Fibroblast of pulmonary artery (primary cell): ENCODE results near the gene ROBO1.
A peak's percentile ranks its signal among the peaks of the same experiment; 100 is the strongest.

Source experiments
- DNase-seq: peaks from one replicate; pipeline ENCODE4 v3.0.0-alpha.2; 2010; ENCODE audit warnings: low read depth
- H3K4me3 ChIP-seq: replicated peaks from 2 replicates; pipeline ENCODE4 v1.5.1; 2011; ENCODE audit warnings: low read depth, mild to moderate bottlenecking, control low read depth, low read length, moderate library complexity
- TF ChIP-seq, protein P1 (sequence below): IDR thresholded peaks from 2 replicates; pipeline ENCODE4 v1.5.1; 2011; ENCODE audit warnings: mild to moderate bottlenecking, control low read depth, low read length, inconsistent platforms; ENCODE audit errors: missing control alignments

Gene ROBO1

DNA sequence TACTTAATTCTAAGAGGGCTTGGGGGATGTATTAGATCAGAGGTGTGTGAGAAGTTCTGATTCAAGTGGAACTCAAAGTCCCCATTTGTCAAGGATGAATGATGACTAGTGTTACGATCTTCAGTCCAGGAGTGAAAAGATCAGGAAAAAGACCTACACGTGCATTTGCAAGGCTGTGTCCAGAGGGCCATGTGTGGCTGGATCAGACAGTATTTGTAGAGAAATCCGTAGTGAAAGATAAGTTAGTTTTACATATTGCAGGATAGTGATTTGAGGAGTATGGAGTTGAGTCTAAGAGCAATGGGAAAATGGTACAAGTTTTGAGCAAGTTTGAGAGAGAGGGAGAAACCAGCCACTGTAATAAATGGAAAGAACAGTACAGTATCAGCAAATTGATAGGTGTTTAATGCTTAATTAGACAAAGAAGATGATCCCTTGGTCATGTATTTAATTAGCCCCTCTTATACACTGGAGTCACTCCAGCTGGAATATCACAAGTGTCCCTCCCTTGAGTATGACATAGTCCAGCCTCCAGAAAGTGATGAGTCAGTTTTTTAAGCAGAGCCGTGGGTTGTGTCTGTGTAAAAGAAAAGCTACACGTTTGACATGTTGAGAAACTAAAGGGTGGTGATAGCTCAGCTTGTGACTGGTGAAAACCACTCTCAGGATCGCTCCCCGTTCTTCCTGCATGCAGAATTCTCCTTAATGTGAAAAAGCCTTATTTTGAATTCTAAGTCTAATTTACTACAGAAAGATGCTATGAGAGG is 348.8 kb downstream of the ROBO1 start:
- DNase-seq: peak; percentile 43
- H3K4me3 ChIP-seq: no peak overlapping the region
- TF ChIP-seq, protein P1, sequence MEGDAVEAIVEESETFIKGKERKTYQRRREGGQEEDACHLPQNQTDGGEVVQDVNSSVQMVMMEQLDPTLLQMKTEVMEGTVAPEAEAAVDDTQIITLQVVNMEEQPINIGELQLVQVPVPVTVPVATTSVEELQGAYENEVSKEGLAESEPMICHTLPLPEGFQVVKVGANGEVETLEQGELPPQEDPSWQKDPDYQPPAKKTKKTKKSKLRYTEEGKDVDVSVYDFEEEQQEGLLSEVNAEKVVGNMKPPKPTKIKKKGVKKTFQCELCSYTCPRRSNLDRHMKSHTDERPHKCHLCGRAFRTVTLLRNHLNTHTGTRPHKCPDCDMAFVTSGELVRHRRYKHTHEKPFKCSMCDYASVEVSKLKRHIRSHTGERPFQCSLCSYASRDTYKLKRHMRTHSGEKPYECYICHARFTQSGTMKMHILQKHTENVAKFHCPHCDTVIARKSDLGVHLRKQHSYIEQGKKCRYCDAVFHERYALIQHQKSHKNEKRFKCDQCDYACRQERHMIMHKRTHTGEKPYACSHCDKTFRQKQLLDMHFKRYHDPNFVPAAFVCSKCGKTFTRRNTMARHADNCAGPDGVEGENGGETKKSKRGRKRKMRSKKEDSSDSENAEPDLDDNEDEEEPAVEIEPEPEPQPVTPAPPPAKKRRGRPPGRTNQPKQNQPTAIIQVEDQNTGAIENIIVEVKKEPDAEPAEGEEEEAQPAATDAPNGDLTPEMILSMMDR: no peak

DNA sequence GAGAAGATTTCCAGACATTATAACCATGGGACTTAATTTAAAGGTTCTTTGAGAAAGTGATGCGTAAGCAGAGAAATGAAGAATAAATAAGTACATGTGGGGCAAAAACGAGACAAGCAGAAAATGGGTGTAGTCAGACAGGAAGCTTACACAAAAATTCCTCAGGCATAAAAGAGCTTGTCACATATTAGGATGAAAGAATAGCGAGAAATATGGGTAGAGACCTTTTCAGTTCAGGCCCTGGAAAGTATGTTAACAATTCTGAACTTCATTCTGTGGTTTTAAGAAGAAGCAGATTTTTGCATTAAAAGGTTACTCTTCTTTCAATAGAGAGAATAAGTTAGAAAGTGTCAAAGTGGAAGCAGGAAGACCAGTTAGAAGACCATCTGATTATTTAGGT is 352.4 kb downstream of the ROBO1 start:
- no peak overlapping the region for H3K4me3 ChIP-seq
- peak; percentile 19 for DNase-seq
- TF ChIP-seq, protein P1: no peak

DNA sequence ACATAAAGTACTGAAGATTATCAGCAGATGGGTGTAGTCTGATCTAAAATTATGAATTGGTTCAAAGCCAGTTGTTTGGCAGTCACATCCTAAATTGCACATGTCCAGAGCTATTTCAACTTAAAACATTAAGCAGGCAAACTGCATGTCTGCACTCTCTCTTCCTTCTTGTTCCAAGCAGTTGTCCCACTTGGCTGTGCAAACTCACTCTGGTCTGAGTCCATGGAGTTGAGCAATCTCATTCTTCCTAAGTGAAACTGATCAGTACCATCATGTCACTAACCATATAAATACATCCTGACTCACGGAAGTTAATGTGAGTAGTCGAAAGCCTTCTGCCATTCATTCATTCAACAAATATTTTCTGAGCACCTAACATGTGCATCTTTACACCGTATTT is 353.0 kb downstream of the ROBO1 start:
- TF ChIP-seq, protein P1: no peak
- peak; percentile 78 for DNase-seq
- H3K4me3 ChIP-seq: no peak overlapping the region

DNA sequence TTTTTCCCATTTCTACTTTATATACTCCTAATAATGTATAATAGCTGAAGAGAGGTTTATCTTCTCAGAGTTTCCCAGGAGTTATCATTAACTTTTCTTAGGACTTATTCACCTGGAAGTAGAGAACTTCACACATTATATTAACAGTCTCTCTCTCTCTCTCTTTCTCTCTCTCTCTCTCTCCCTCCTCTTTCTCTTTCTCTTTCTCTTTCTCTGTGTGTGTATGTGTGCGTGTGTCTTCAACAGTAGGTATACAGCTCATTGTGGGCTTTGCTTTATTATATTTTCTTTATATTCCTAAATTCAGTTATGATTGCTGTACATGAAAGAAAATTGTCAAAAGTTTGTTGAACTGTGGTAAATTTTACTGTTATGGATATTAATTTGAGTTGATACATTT is 353.8 kb downstream of the ROBO1 start:
- no peak for DNase-seq
- no peak overlapping the region for H3K4me3 ChIP-seq
- TF ChIP-seq, protein P1: no peak

DNA sequence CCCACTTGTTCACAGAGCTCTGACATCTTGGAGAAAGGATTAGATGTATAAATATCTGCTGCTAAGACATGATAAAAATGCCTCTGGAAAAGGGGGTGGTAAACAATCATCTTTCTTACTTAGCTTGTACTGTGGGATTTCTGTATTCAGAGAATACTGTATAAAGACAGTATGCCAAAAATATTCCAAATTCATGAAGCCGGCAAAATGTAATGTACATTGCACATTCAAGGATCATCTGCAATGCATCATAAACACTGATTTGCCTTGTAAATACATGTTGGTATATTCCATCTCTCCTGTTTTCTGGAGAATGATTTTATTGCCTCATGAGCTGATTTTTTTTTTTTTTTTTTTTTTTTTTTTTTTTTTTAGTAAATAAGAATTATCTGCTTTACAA is 355.3 kb downstream of the ROBO1 start:
- no peak overlapping the region for H3K4me3 ChIP-seq
- TF ChIP-seq, protein P1: no peak
- no peak for DNase-seq

DNA sequence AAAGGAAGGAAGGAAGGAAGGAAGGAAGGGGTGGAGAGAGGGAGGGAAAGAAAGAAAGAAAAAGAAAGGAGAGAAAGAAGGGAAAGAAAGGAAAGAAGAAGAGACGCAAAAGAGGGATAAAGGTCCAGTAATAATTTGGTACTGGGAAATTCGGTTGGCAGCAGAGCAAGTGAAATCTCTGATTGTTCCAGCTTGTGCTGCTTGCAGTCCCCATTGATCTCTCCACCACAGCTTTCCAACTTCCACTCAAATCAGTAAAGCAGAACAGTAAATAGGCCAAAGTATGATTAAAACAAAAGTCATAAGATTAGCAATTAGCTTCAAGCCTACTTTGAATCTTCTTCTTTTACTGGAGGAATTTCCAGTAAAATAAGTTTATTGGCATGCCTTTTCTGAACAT is 357.2 kb downstream of the ROBO1 start:
- no peak overlapping the region for H3K4me3 ChIP-seq
- TF ChIP-seq, protein P1: no peak
- DNase-seq: no peak

DNA sequence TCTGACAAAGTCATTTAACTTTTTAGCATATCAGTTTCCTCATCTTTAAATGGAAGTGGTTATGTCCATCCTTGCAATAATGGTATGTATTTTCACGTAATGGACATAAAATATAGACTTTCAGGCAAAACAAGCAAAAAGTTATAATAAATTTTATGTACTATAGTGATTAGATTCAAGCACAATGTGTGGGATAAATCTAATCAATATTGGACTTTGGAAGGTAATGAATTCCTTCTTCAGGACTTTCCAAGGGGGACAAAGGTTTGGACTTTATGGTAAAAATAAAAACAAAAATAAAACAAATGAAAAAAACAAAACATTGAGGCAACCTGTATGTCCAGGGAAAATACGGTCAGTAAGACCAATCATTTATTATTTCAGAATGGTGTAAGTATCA is 357.7 kb downstream of the ROBO1 start:
- no peak for DNase-seq

More for the DNA sequence above, 357.7 kb downstream of the ROBO1 start:
- TF ChIP-seq, protein P1: no peak
- H3K4me3 ChIP-seq: no peak overlapping the region
